K562 treated with DMSO at 1 percent for 24 hours (cell line): ENCODE results near the gene RGS4. TPM values are rescaled to one million over a fixed set of nuclear protein-coding genes. Genes with fewer than 3 reads are reported as not detected.

Experiments used
- total RNA-seq: library from RNA; unstranded; fragments of 300-600 nt; gene quantifications from 2 replicates; pipeline ENCODE4 v1.2.3, GENCODE V29; 2022; ENCODE audit warnings: low read depth; ENCODE audit not compliant: insufficient read depth

RGS4 gene
- not detected in 2 replicates for total RNA-seq

DNA sequence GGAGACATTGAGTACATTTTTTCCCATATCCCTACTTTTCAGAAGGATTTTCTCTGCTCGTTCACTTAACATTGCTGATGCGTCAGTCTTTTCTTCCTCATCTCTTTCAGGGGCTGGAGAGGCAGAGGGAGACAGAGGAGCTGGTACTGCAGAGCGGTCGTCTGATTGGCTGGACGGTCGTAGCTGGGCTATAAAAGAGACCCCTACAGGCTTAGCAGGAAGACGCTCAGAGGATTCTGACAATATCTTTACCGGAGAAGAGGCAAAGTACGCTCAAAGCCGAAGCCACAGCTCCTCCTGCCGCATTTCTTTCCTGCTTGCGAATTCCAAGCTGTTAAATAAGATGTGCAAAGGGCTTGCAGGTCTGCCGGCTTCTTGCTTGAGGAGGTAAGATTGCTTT lies at the start of gene RGS4:
RGS4 (plus strand) TSS at position 220 of the 400 bp plus-strand sequence; CDS start at position 344, 124 bp downstream.

Other genes starting within 250 kb of the RGS4 start
- not detected in 2 replicates for gene CCDC190, start 208.2 kb upstream of the RGS4 start, total RNA-seq
- 0.60 and 0.92 TPM in 2 replicates for gene RGS5, start 133.6 kb downstream of the RGS4 start, total RNA-seq